ENCODE results near the gene TTC16. TPM values are rescaled to one million over a fixed set of nuclear protein-coding genes. Genes with fewer than 3 reads are reported as not detected.

The TTC16 gene
- total and polyA plus RNA-seq, 2 of the 8 experiments (the other 6 are each of a cell fraction or from before 2014, with no cell fraction given): 0.03 TPM; not detected in 1

- H3K14ac ChIP-seq (ENCODE audit: insufficient read length): no peak overlapping the region
- no peaks in the 10 kb centered on the region for H3K36me3 ChIP-seq (ENCODE audit: control insufficient read depth in 2 of 4, insufficient read depth in 4 of 4, low read length in 3 of 4)
- no peak overlapping the region for H2BK20ac ChIP-seq (ENCODE audit: low read length)
- no peak overlapping the region for H3K4me3 ChIP-seq (ENCODE audit: extremely low read depth in 1 of 4, insufficient read depth in 2 of 4, low read depth in 3 of 4, low read length in 4 of 4)
- WGBS, 2 experiments (ENCODE audit: extremely low coverage in 1 of 2, insufficient coverage in 1 of 2, insufficient read length in 1 of 2, insufficient replicate concordance in 2 of 2, low coverage in 1 of 2, low lambda C conversion rate in 2 of 2, missing lambda C conversion rate in 1 of 2): 92% methylated on average over 5 of the region's 5 CpGs; no CpG with 5 or more reads in 1 of the 2 experiments
- no peak overlapping the region for H3K27ac ChIP-seq (ENCODE audit: low read depth, low read length)
- no peak overlapping the region for H3K9ac ChIP-seq (replicated peaks in 1 of 4; ENCODE audit: extremely low read depth in 1 of 4, low read depth in 3 of 4, low read length in 3 of 4)
- CTCF ChIA-PET (ENCODE audit: partially characterized antibody): interaction anchor here (1.9 to 14.6 kb wide), 5 partner anchors 9 to 269 kb away, joined by 5 to 227 read pairs (median 10); partner anchors contain the start of genes CDK9, SH2D3C and TOR2A
- no peak overlapping the region for H3K23ac ChIP-seq (ENCODE audit: insufficient read length)
- no peak overlapping the region for H2BK15ac ChIP-seq (ENCODE audit: low read length)
- H2BK120ac ChIP-seq (replicated peaks; ENCODE audit: low read depth, low read length): no peak overlapping the region
- H2BK5ac ChIP-seq (ENCODE audit: low read depth, low read length): no peak overlapping the region
- no peak overlapping the region for H3K4ac ChIP-seq (replicated peaks; ENCODE audit: insufficient read length, low read depth, low read length)
- no peak overlapping the region for H2AFZ ChIP-seq (ENCODE audit: low read length)
- no peak overlapping the region; a peak in 1 of 4 replicates for H3K4me2 ChIP-seq (ENCODE audit: insufficient read depth in 1 of 2, low read depth in 2 of 2, low read length in 2 of 2)
- H3K4me1 ChIP-seq (replicated peaks in 1 of 4; ENCODE audit: control insufficient read depth in 3 of 4, insufficient read depth in 4 of 4, low read length in 3 of 4): peaks cover 2 to 20% (median 12%) of the 10 kb centered on the region in 4 experiments
- H3K79me1 ChIP-seq (ENCODE audit: low read depth, low read length): no peaks in the 10 kb centered on the region
- TF ChIP-seq POLR2AphosphoS5 (IDR thresholded peaks at IDR 0.05; ENCODE audit: low read depth, low read length): no peak
- TF ChIP-seq CHD2 (IDR thresholded peaks at IDR 0.05; ENCODE audit: low read length): no peak
- no peak for TF ChIP-seq HDAC2 (IDR thresholded peaks at IDR 0.05; ENCODE audit: borderline replicate concordance in 1 of 2, low read depth in 2 of 2, low read length in 2 of 2)
- TF ChIP-seq CBX5 (IDR thresholded peaks at IDR 0.05; ENCODE audit: low read depth, low read length): no peak
- no peak for TF ChIP-seq POU5F1 (IDR thresholded peaks at IDR 0.05; ENCODE audit: low read depth, low read length)
- no peak for TF ChIP-seq KDM5A (IDR thresholded peaks at IDR 0.05; ENCODE audit: low read length)
- TF ChIP-seq FOSL1 (IDR thresholded peaks at IDR 0.05; ENCODE audit: insufficient read depth, low read depth, low read length): no peak
- TF ChIP-seq TBP (IDR thresholded peaks at IDR 0.05; ENCODE audit: low read depth, low read length): no peak
- no peak for TF ChIP-seq CEBPB (IDR thresholded peaks at IDR 0.05; ENCODE audit: low read depth, low read length)
- TF ChIP-seq GABPA (IDR thresholded peaks at IDR 0.05; ENCODE audit: borderline replicate concordance, insufficient read depth, low read length): no peak
- TF ChIP-seq EGR1 (IDR thresholded peaks at IDR 0.05; ENCODE audit: borderline replicate concordance, low read depth, low read length): no peak
- TF ChIP-seq E2F6 (IDR thresholded peaks at IDR 0.05): no peak
- no peak for TF ChIP-seq BACH1 (IDR thresholded peaks at IDR 0.05; ENCODE audit: low read length)
- no peak for TF ChIP-seq ZNF274 (IDR thresholded peaks at IDR 0.05; ENCODE audit: borderline replicate concordance, extremely low read depth, low read length)
- no peak for TF ChIP-seq ASH2L (IDR thresholded peaks at IDR 0.05; ENCODE audit: low read length)
- FAIRE-seq (no peak), DNase-seq (ENCODE audit: low read depth in 1 of 2, low spot score in 2 of 2) (no peak)
- no peaks in the 10 kb centered on the region for H3K79me2 ChIP-seq (ENCODE audit: control insufficient read depth in 1 of 2, insufficient read depth in 2 of 2, low read length in 2 of 2)
- POLR2A ChIA-PET (ENCODE audit: partially characterized antibody): interaction anchor here (0.6 to 1.8 kb wide), 7 partner anchors 12 to 321 kb away, joined by 3 to 5 read pairs (median 3); partner anchors contain the start of genes CDK9, FPGS, LRSAM1 and RPL12
- H3K23me2 ChIP-seq (ENCODE audit: low read depth, low read length): no peaks in the 10 kb centered on the region; the same call in 1 of the 2 replicates
- no peaks in the 10 kb centered on the region for H3K9me3 ChIP-seq (ENCODE audit: insufficient read depth in 2 of 2, low read depth in 1 of 2, low read length in 1 of 2)
- H2BK12ac ChIP-seq (ENCODE audit: low read depth, low read length): no peak overlapping the region
- no peaks in the 10 kb centered on the region for H3K27me3 ChIP-seq (replicated peaks in 1 of 4; ENCODE audit: control insufficient read depth in 3 of 4, extremely low read depth in 1 of 4, insufficient read depth in 3 of 4, low read length in 3 of 4)
- H4K20me1 ChIP-seq (replicated peaks in 1 of 2; ENCODE audit: control insufficient read depth in 1 of 2, insufficient read depth in 2 of 2, low read length in 2 of 2): no peaks in the 10 kb centered on the region
- no peak overlapping the region for H4K8ac ChIP-seq (ENCODE audit: extremely low read depth, insufficient read depth, low read length)
- no peak overlapping the region for H3K56ac ChIP-seq (replicated peaks; ENCODE audit: insufficient read length, low read depth, low read length)
- no peak overlapping the region for H2AK5ac ChIP-seq (ENCODE audit: low read depth, low read length)
- no peak overlapping the region for H4K5ac ChIP-seq (ENCODE audit: insufficient read length, low read depth, low read length)
- H3K18ac ChIP-seq (ENCODE audit: extremely low read depth, low read length): no peak overlapping the region
- H4K91ac ChIP-seq (replicated peaks; ENCODE audit: insufficient read length, low read length): no peak overlapping the region
Observed at GRCh38 chr9:127772603-127773002, 56.7 kb downstream of the TTC16 start.
